GM12873 (cell line): ENCODE measurements around the gene CHD5.

ENCODE experiments used
- TF ChIP-seq, protein P1 (sequence below): IDR thresholded peaks from 2 replicates; pipeline ENCODE4 v1.5.1; 2012; ENCODE audit warnings: low read depth, mild to moderate bottlenecking, moderate library complexity, low read length, control low read depth; ENCODE audit not compliant: insufficient read depth; ENCODE audit errors: missing control alignments

Gene CHD5

DNA sequence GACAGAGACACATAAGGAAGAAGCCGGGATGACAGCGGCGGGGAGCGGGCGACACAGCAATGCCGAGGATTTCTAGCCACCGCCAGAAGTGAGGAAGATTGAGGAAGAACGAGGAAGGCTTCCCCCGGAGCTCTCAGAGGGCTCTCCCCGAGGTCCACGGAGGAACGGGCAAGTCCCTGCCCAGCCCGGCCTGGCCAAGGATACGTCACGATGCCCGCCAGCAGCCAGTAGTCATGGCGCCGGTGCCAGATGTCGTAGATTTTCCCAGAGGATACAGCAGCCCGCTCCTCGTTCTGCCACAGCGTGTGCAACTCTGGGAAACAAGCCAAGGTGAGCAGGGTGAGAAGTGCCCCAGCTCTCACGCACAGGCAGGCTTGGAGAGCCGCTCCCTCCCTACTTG is 68.5 kb downstream of the CHD5 start:
- TF ChIP-seq, protein P1, sequence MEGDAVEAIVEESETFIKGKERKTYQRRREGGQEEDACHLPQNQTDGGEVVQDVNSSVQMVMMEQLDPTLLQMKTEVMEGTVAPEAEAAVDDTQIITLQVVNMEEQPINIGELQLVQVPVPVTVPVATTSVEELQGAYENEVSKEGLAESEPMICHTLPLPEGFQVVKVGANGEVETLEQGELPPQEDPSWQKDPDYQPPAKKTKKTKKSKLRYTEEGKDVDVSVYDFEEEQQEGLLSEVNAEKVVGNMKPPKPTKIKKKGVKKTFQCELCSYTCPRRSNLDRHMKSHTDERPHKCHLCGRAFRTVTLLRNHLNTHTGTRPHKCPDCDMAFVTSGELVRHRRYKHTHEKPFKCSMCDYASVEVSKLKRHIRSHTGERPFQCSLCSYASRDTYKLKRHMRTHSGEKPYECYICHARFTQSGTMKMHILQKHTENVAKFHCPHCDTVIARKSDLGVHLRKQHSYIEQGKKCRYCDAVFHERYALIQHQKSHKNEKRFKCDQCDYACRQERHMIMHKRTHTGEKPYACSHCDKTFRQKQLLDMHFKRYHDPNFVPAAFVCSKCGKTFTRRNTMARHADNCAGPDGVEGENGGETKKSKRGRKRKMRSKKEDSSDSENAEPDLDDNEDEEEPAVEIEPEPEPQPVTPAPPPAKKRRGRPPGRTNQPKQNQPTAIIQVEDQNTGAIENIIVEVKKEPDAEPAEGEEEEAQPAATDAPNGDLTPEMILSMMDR: no peak

DNA sequence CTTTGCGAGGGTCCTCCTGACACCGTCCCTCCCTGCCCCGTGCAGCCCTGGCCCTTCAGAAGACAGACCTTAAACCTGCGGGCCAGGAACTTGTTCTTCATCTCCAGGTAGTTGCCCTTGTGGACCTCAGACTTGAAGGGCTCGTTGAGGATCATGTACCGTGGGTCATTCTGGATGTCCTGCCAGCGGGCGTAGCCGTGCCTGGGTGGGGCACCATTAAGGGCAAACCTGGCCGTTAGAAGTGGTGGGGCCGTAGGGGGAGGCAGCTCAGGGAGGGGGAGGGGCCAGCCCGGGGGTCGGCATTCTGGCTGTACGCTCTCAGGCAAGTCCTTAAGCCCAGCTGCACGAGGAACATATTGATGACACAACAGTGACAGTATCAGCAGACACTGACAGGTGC is 69.8 kb downstream of the CHD5 start:
- TF ChIP-seq, protein P1: no peak

DNA sequence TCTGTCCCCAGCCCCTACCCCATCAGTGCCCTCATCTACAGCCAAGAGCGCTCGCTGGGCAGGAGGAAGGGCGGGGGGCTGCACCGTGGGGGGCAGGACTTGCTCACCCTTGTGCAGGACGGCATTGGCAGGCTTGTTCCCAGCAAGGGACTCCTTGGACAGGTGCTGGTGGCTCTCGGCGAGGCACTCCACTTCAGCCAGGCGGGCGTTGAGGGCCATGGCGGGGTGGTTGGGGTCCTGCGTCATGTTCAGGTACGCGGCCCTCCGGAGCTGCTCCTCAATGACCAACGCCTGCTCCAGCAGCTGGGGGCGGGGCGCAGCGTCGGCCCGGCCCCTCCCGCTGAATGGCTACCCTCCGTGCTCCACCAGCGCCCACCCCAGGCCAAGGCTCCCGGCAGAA is 70.4 kb downstream of the CHD5 start:
- TF ChIP-seq, protein P1: no peak

DNA sequence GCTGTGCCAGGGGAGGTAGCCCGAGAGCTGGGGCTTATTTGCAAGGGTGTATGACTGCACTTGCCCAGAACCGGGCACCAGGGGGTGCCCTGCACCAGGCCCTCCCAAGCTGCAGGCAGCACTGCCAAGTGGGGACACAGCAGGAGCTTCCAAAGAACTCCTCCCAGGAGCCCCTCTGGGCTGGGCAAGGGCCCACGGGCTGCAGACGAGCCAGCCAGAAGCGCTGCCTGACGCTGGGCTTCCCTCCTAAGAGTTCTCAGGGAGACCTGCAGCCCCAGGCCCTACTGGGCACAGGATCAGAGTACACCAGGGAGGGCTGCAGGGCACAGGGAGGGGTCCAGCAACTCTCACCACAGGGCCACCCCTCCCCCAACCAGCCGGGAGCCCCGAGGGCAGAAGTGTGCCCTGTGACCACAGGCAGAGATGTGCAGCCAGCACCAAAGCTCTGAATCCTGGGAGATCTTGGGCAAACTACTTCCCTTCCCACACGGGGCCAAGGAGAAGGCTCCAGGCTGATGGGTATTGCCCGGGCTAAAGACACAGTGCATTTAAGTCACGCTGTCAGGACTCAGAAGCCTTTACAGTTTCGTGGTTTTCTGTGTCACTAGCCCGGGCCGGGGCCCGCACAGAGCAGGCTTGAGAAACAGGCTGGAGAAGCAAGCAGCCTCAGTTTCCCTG is 71.0 kb downstream of the CHD5 start:
- TF ChIP-seq, protein P1: peak; percentile 84

DNA sequence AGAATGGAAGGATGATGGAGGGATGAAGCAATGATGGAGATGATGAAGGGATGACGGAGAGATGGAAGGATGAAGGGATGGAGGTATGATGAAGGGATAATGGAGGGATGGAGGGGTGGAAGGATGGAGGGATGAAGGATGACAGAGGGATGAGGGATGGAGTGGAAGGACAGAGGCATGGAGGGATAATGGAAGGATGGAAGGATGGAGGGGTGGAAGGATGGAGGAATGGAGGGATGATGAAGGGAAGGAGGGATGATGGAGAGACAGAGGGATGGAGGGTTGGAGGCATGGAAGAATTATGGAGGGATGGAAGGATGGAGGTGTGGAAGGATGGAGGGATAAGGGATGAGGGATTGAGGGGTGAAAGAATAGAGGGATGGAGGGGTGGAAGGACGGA is 71.6 kb downstream of the CHD5 start:
- TF ChIP-seq, protein P1: no peak

DNA sequence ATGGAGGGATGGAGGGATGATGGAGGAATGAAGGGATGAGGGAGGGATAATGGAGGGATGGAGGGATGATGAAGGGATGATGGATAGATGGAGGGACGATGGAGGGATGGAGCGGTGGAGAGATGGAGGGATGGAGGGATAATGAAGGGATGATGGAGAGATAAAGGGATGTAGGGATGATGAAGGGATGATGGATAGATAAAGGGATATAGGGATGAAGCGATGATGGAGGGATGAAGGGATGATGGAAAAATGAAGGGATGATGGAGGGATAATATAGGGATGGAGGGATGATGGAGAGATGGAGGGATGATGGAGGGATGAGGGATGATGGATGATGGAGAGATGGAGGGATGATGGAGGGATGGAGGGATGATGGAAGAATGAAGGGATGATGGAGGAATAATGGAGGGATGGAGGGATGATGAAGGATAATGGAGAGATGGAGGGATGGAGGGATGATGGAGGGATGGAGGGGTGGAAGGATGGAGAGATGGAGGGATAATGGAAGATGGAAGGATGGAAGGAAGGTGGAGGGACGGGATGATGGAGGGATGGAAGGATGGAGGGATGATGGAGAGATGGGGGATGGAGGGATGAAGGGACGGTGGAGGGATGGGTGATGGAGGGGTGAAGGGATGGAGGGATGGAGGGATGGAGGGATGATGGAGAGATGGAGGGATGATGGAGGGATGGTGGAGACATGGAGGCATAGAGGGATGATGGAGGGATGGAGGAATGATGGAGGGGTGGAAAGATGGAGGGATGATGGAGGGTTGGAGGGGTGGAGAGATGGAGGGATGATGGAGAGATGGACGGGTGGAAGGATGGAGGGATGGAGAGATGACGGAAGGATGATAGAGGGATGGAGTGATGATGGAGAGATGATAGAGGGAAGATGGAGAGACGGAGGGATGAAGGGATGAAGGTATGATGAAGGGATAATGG is 72.4 kb downstream of the CHD5 start:
- TF ChIP-seq, protein P1: no peak

DNA sequence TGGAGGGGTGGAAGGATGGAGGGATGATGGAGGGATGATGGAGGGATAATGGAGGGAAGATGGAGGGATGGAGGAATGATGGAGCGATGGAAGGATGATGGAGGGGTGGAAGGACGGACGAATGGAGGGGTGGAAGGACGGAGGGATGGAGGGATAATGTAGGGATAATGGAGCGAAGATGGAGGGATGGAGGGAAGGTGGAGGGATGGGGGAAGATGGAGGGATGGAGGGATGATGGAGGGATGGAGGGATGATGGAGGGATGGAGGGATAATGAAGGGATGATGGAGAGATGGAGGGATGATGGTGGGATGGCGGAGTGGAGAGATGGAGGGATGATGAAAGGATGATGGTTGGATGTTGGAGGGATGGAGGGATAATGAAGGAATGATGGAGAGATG is 73.1 kb downstream of the CHD5 start:
- TF ChIP-seq, protein P1: no peak
